GM18867 (cell line): ENCODE data around the gene MAPK14.

Experiments
- ATAC-seq: cut with Tn5 transposase; IDR thresholded peaks from one replicate; pipeline ENCODE4 v1.9.1; 2021; ENCODE audit warnings: mild to moderate bottlenecking, moderate library complexity; ENCODE audit not compliant: unreplicated experiment

Gene MAPK14

GRCh38 chr6:36034441-36034840 is 6.8 kb downstream of the MAPK14 start:
- ATAC-seq, result no peak

GRCh38 chr6:36035225-36035624 is 7.6 kb downstream of the MAPK14 start:
- ATAC-seq, result no peak

GRCh38 chr6:36038120-36038876 is 10.7 kb downstream of the MAPK14 start:
- ATAC-seq, result no peak

DNA sequence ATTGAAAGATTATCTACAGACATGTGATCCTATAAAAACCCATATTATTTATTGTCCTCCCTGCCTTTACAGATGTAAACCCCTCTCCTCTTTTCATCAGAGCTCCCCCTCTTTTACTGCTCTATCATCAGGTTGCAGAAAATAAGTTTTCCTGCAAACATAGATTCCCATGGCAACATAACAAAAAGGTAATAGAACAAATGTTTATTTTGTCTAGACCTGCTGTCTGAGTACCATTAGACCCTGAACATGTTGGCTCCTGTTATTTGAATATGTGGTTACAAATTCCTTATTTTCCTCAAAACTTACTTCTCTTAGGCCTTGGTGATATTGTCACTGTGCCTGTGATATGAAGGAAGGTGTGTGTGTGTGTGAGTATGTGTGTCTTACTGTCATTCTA is 11.5 kb downstream of the MAPK14 start:
- no peak for ATAC-seq

DNA sequence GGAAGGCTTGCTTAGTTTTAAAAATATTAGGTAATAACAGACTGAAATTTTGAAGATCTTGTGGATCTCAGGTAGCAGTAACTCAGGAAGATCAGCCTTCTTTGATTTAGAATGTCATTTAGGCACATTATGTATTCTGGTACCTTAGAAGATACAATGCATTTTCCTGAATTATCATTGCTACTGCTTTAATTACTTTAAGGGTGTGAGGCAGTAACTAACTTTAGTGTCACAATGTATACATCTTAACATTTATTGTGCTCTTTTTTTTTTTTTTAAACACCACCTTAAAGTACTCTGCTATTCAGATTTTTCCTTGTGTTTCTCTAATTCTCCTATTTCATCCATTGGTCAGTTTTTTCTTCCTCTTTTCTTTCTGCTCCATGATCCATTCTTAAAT is 13.3 kb downstream of the MAPK14 start:
- no peak for ATAC-seq

GRCh38 chr6:36042618-36043260 is 15.1 kb downstream of the MAPK14 start:
- ATAC-seq, result no peak

- no peak for ATAC-seq
Measured at GRCh38 chr6:36049582-36049981, 22.0 kb downstream of the MAPK14 start.

DNA sequence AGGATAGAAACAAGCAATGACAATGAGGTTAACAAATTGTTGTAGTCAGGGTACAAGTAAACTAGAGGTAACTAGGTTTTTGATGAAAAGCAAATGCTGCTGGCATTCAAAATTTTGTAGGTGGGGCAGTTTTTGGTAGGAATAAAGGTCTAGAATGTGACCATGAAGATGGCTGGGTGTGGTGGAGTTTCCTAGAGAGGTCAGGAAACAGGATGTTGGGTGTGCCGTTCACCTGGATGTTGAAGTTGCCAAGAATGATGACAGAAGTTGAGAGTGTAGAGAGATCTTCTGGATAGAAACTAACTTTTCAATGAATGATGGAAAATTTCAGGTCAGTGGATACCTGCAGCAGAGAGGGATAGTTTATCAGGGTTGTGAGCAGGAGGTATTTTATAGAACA is 22.7 kb downstream of the MAPK14 start:
- no peak for ATAC-seq

GRCh38 chr6:36050947-36051710 is 23.5 kb downstream of the MAPK14 start:
- no peak for ATAC-seq

- no peak for ATAC-seq
Measured at GRCh38 chr6:36052097-36052496, 24.5 kb downstream of the MAPK14 start.

DNA sequence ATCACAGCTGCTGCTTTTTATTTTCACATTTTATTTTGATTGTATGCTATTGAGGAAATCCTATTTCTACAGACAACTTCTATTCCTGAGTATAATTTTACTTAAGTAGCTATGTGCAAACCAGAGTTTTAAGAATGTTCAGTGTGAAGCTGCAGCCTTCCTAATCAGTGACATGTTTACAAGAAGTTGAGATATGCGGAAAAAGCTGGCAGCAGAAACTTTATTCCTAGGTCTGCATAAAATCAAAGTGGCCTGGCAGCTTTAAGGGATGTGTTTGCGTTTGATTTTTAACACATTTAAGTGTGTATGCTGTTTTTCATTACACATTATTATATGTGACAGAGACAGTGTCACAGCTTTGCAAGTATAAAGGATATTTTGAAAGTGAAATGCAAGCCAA is 26.3 kb downstream of the MAPK14 start:
- no peak for ATAC-seq

GRCh38 chr6:36054415-36054814 is 26.8 kb downstream of the MAPK14 start:
- ATAC-seq, result no peak

DNA sequence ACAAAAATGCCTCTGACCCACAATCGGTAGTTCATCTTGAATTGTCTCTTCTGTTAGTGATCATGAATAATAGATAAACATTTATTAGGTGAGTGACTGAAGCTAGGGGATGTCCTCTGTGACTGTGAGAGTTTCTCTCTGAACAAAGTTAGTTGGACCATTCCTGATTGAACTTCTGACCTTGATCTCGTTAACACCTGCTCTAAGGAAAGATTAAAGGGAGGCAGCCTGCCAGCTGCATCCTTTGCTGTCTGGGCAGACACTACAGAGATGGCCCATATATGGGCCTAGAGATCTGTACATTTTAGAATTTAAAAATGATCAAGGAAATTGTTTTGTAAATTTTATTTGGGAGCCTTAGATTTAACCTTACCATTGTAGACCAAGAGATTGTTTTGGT is 27.3 kb downstream of the MAPK14 start:
- ATAC-seq, result no peak

DNA sequence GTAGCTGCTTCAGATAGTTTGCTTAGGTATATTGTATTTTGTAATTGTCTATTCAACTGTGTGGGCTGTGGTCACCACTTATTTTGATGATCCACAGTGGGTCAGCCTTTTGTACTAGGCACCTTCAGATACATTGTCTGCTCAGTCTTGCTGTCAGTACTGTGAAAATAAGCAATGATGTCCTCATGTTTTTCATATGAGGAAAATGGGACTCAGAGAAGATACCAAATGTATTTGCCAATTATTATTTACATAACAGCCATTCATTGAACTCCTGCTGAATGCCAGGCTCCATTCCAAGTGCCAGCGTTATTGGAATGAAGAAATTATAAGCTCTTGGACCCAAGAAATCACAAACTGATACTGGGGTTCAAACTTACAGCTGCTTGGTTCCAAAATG is 28.6 kb downstream of the MAPK14 start:
- no peak for ATAC-seq

DNA sequence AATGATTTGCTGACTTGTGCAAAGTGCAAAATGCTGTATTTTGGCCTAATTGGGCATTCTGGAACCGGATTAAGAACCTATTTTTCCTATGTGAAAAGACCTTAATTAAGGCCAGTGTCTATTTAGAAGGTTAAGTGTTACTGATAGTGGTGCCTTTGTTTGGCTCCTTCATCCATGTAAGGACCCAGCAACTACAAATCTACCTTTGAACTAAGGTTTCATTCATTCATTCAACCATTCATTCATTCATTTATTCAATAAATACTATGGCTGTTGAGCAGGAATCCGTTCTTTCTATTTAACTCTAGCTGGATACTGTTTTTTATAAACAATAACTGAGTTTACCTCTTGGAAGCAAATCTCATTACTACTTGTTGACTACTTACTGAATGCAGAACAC is 33.6 kb downstream of the MAPK14 start:
- ATAC-seq, result no peak

DNA sequence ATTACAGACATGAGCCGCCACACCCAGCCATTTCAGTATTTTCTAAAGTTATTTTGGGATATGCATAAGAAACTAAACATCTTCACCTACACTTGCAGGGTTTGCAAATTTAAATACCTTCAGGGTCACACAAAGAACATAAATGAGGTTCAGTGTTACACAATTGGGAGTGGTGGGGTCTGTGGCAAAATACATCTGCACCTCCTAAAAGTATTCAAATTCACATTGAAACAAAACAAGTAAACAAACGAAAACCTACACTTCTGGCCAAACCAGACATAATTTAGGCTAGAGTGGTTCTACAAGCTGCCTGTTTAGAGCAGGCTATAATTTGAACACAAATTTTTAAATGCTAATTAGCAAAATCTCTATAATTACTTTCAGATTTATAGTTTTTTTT is 34.6 kb downstream of the MAPK14 start:
- ATAC-seq, result no peak

- no peak for ATAC-seq
Measured at GRCh38 chr6:36063318-36064060, 35.9 kb downstream of the MAPK14 start.

GRCh38 chr6:36064770-36065396 is 37.3 kb downstream of the MAPK14 start:
- no peak for ATAC-seq

DNA sequence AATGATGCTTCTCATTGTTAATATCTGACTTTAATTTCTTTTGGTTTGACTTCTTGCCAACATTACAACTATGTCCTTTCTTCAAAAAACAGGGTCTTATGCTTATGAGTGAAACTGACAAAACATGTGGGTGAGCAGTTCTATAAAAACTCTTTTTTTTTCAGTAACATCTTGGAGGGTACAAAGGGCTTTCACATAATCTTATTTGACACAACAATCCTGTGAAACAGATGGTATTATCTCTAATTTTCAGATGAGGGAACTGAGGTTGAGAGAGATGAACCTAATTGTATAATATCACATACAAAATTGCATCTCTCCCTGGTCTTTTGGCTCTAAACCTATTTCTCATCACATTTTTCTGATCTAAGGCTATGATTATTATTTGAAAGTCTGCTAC is 38.3 kb downstream of the MAPK14 start:
- no peak for ATAC-seq

DNA sequence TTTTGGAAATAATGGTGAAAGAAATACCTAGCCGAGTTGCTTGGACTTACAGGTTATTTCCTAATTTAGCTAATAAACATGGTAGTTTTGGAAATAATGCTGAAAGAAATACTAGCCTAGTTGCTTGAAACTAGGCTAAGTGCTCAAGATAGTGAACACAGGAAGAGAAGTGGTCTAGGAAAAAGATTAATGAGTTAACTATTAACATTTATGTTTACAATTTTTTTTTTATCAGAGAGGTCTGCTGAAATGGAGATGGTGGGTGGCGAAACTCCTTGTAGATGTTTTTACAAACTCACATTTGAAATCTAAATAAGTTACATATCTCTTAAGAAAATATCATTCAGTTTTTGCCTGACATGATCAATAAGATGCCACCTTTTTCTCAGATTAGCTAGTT is 39.2 kb downstream of the MAPK14 start:
- ATAC-seq, result no peak
